Gastrocnemius medialis (tissue), 4 donors: ENCODE results near the gene AAK1.

Experiments used
- CTCF ChIP-seq, 5 experiments: fragments of 450-650 bp in 3 of 5; fragments of 200-600 bp in 2 of 5; sonication (generic) in 2 of 5; IDR thresholded peaks in 4 of 5; conservative IDR thresholded peaks in 1 of 5; 1 replicate in 4 of 5; 2 replicates in 1 of 5; pipeline ENCODE4 v1.5.1; 2016 to 2019; ENCODE audit warnings: antibody characterized with exemption in 5 of 5, mild to moderate bottlenecking in 3 of 5, moderate library complexity in 3 of 5
- POLR2A ChIP-seq, 2 donors: fragments of 450-650 bp; IDR thresholded peaks; one replicate each; pipeline ENCODE4 v1.6.1; 2017; ENCODE audit warnings: antibody characterized with exemption in 2 of 2, mild to moderate bottlenecking in 2 of 2, moderate library complexity in 2 of 2

- TF ChIP-seq CTCF (IDR thresholded peaks at IDR 0.05 in 4 of 5, conservative IDR thresholded peaks at IDR 0.05 in 1 of 5) = no peak
- TF ChIP-seq POLR2A (IDR thresholded peaks at IDR 0.05) = no peak
These were observed 107.7 kb downstream of the AAK1 start for GRCh38 chr2:69535817-69536241.
